CD4-positive, alpha-beta T cell (primary cell): ENCODE measurements around the gene PIMREG. TPM values are rescaled to one million over a fixed set of nuclear protein-coding genes. Genes with fewer than 3 reads are reported as not detected.

Experiments used
- ATAC-seq: fragments of 200-7000 bp; cut with Tn5 transposase; one replicate; pipeline ENCODE4 v1.10.0; 2022; ENCODE audit warnings: mild to moderate bottlenecking; ENCODE audit not compliant: poor library complexity
- CTCF ChIA-PET: fragments of 350-600 bp; sonication (Branson Sonifier 250); formaldehyde crosslinking; loops from one replicate; lab custom pipeline; 2021; ENCODE audit warnings: antibody characterized with exemption, inconsistent platforms; lab: Charles Lee
- POLR2A ChIA-PET: fragments of 350-600 bp; sonication (Branson Sonifier 250); formaldehyde crosslinking; loops from one replicate; lab custom pipeline; 2021; ENCODE audit warnings: antibody characterized with exemption, inconsistent platforms; lab: Charles Lee
- DNase-seq, 14 experiments: peaks; one replicate each; pipeline ENCODE4 v3.0.0-alpha.2; 2013 to 2020; ENCODE audit warnings: mixed read lengths in 2 of 14
- H3K27ac ChIP-seq, 2 donors: one replicate each; pipeline versions ENCODE4 v1.5.1 to v1.7.0; 2013; ENCODE audit warnings: low read length in 2 of 2, low read depth in 1 of 2, mild to moderate bottlenecking in 1 of 2
- H3K27me3 ChIP-seq, 2 experiments: 1 replicate in 1 of 2; 2 replicates in 1 of 2; pipeline versions ENCODE4 v1.6.1 to v1.7.0; 2013; ENCODE audit warnings: low read length in 2 of 2, control low read depth in 1 of 2, mild to moderate bottlenecking in 1 of 2, moderate library complexity in 1 of 2; ENCODE audit not compliant: insufficient read depth in 2 of 2, control insufficient read depth in 1 of 2
- H3K36me3 ChIP-seq: one replicate; pipeline ENCODE4 v1.6.1; 2013; ENCODE audit warnings: low read length, control low read depth; ENCODE audit not compliant: insufficient read depth
- H3K4me1 ChIP-seq: one replicate; pipeline ENCODE4 v1.6.1; 2013; ENCODE audit warnings: low read length, control low read depth; ENCODE audit not compliant: insufficient read depth
- H3K4me3 ChIP-seq: one replicate; pipeline ENCODE4 v1.5.1; 2013; ENCODE audit warnings: mild to moderate bottlenecking, low read length, moderate library complexity
- H3K9me3 ChIP-seq, 2 experiments: 1 replicate in 1 of 2; 2 replicates in 1 of 2; pipeline versions ENCODE4 v1.6.1 to v1.7.0; 2013; ENCODE audit warnings: low read length in 2 of 2, mild to moderate bottlenecking in 2 of 2, control low read depth in 1 of 2, moderate library complexity in 1 of 2; ENCODE audit not compliant: control insufficient read depth in 1 of 2, insufficient read depth in 1 of 2
- H3K27ac Mint-ChIP-seq: one replicate; pipeline ENCODE4 v1.8.0; 2020; ENCODE audit warnings: mixed read lengths
- H3K27me3 Mint-ChIP-seq: one replicate; pipeline ENCODE4 v1.8.0; 2021; ENCODE audit warnings: mixed read lengths
- H3K36me3 Mint-ChIP-seq: one replicate; pipeline ENCODE4 v1.8.0; 2021; ENCODE audit warnings: low read depth, mixed read lengths
- H3K4me1 Mint-ChIP-seq: one replicate; pipeline ENCODE4 v1.8.0; 2021; ENCODE audit warnings: low read depth, mixed read lengths
- H3K4me3 Mint-ChIP-seq: one replicate; pipeline ENCODE4 v1.8.0; 2020; ENCODE audit warnings: mild to moderate bottlenecking, mixed read lengths
- H3K9me3 Mint-ChIP-seq: one replicate; pipeline ENCODE4 v1.8.0; 2020; ENCODE audit warnings: mixed read lengths
- intact Hi-C, 2 experiments: fragments of 100-400 bp; cut with DNase I in 1 of 2; cut with micrococcal nuclease in 1 of 2; formaldehyde crosslinking; loops; one replicate each; pipeline versions ENCODE4 v1.15.1 to v1.9.0; 2023 to 2025; cut with DNase I, micrococcal nuclease
- total RNA-seq, 174 experiments: library from RNA in 2 of 174; stranded (reverse) in 2 of 174; gene quantifications; one replicate each; pipeline ENCODE4 v1.2.3 and lab custom pipeline; 2021 to 2026
- TF ChIP-seq, protein P1 (sequence below): fragments of 200-600 bp; IDR thresholded peaks from one replicate; pipeline ENCODE4 v1.8.0; 2022; ENCODE audit warnings: antibody characterized with exemption, mild to moderate bottlenecking

The PIMREG gene
- total RNA-seq, 2 experiments from 2014 or later: not detected

DNA sequence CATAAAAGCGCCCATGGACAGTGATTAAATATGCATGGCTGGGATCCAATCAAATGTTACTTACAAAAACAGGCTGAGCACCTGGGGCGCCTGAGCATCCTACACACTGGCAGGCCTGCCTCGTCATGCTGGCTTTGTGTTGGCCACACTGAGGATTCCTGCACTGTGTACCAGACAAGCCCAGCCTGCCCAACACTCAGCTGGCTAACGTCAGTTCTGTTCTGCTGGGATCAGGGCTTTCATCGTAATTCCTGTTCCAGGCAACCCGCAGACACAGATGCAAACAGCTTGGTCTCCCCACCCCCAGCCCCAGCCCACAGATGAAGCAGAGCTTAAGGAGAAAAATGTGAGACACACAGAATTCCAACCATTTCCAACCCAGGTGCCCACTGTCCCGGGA is 30.7 kb downstream of the PIMREG start:
- no peaks in the 10 kb centered on the region for H3K9me3 Mint-ChIP-seq
- intact Hi-C loops: loop anchor here (5.0 to 10.0 kb wide), 2 partner anchors 167 to 530 kb away; partner anchors contain the start of genes KIAA0753 (in 1 of the 2) and TXNDC17 (in 1 of the 2)
- no peaks in the 10 kb centered on the region for H3K36me3 ChIP-seq
- H3K4me3 Mint-ChIP-seq: no peak overlapping the region
- no peaks in the 10 kb centered on the region for H3K27me3 Mint-ChIP-seq
- H3K9me3 ChIP-seq: no peaks in the 10 kb centered on the region
- H3K36me3 Mint-ChIP-seq: no peaks in the 10 kb centered on the region
- ChIA-PET CTCF (no interaction called here), POLR2A (no interaction called here)
- H3K4me3 ChIP-seq: no peak overlapping the region
- no peaks in the 10 kb centered on the region for H3K27me3 ChIP-seq
- H3K27ac Mint-ChIP-seq: no peak overlapping the region
- no peak for ATAC-seq
- H3K4me1 ChIP-seq: peaks cover 6% of the 10 kb centered on the region
- no peaks in the 10 kb centered on the region for H3K4me1 Mint-ChIP-seq
- DNase-seq: no peak
- TF ChIP-seq, protein P1, sequence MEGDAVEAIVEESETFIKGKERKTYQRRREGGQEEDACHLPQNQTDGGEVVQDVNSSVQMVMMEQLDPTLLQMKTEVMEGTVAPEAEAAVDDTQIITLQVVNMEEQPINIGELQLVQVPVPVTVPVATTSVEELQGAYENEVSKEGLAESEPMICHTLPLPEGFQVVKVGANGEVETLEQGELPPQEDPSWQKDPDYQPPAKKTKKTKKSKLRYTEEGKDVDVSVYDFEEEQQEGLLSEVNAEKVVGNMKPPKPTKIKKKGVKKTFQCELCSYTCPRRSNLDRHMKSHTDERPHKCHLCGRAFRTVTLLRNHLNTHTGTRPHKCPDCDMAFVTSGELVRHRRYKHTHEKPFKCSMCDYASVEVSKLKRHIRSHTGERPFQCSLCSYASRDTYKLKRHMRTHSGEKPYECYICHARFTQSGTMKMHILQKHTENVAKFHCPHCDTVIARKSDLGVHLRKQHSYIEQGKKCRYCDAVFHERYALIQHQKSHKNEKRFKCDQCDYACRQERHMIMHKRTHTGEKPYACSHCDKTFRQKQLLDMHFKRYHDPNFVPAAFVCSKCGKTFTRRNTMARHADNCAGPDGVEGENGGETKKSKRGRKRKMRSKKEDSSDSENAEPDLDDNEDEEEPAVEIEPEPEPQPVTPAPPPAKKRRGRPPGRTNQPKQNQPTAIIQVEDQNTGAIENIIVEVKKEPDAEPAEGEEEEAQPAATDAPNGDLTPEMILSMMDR: no peak
- H3K27ac ChIP-seq: no peak overlapping the region

DNA sequence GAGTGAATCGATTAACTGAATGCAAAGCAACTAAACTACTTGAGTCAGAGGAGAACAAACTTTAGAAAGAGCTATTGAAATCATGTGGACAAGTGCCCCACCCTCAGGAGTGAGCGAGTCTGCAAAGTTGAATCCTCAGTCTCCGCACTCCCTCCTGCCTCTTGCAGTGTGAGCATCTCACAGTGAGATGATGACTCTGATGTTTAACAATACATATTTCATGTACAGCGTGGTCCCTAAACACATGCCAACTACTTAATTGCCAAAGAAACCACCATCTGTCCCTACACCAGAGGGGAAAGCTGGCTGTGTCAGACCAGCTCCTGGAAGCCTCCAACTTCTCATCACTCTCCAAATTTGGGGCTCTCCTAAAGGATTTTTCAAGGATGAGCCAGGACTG is 31.2 kb downstream of the PIMREG start:
- Histone ChIP-seq H3K9me3 (no peaks in the 10 kb centered on the region), H3K36me3 (no peaks in the 10 kb centered on the region), H3K27ac (no peak overlapping the region), H3K27me3 (no peaks in the 10 kb centered on the region), H3K4me3 (no peak overlapping the region), H3K4me1 (peaks cover 6% of the 10 kb centered on the region)
- Mint-ChIP-seq H3K4me3 (no peak overlapping the region), H3K9me3 (no peaks in the 10 kb centered on the region), H3K4me1 (no peaks in the 10 kb centered on the region), H3K36me3 (no peaks in the 10 kb centered on the region), H3K27me3 (no peaks in the 10 kb centered on the region), H3K27ac (no peak overlapping the region)
- TF ChIP-seq, protein P1: no peak
- ATAC-seq (no peak), DNase-seq (no peak)
- ChIA-PET POLR2A (no interaction called here), CTCF (no interaction called here)
- intact Hi-C loops: loop anchor here in 1 of 2 experiments (10.0 kb wide), 1 partner anchor 529 kb away; no protein-coding TSS in a partner anchor

DNA sequence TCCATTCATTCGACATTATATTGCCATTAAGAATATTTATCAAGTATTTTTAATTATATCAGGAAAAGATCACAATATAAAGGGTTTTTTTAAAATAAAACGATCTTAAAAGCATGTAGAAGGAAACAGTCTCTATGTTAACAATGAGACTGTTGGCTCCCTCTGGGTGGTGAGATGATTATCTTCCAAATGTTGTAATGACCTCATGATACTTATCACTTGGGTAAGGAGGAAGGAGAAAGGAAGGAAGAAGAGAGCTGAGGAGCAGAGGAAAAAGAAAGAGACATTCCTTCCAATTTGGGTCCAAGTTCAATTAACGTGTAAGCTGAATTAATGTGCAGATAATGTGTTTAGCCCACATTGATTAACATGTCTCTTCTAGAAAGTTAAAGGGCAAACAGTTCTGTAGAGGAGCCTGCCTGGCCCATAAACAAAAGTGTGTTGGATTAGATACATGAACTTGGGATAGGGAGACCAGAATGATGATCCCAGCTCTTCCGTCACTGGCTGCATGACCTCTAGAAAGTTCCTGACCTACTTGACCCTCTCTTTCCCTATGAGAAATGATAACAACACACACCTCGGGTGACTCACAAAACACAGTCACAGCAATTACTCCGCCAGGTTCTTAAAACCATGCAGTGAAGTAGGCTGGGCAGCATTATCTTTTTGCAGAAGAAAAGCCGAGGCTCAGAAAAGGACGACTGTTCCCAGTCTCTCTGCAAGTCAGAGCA is 32.0 kb downstream of the PIMREG start:
- TF ChIP-seq, protein P1: no peak
- Histone ChIP-seq H3K4me1 (peaks cover 6% of the 10 kb centered on the region), H3K27ac (no peak overlapping the region), H3K27me3 (no peaks in the 10 kb centered on the region), H3K4me3 (no peak overlapping the region), H3K36me3 (no peaks in the 10 kb centered on the region), H3K9me3 (no peaks in the 10 kb centered on the region)
- ChIA-PET CTCF (no interaction called here), POLR2A (no interaction called here)
- DNase-seq (no peak), ATAC-seq (no peak)
- no peak overlapping the region for H3K4me3 Mint-ChIP-seq
- H3K36me3 Mint-ChIP-seq: no peaks in the 10 kb centered on the region
- H3K9me3 Mint-ChIP-seq: no peaks in the 10 kb centered on the region
- intact Hi-C loops: loop anchor here in 1 of 2 experiments (10.0 kb wide), 1 partner anchor 529 kb away; no protein-coding TSS in a partner anchor
- H3K27me3 Mint-ChIP-seq: no peaks in the 10 kb centered on the region
- no peak overlapping the region for H3K27ac Mint-ChIP-seq
- no peaks in the 10 kb centered on the region for H3K4me1 Mint-ChIP-seq
